ENCODE data around the gene NXF1.

- TF ChIP-seq ZNF274 (IDR thresholded peaks at IDR 0.05; ENCODE audit: low read depth, low read length), result no peak
- no peak for TF ChIP-seq YY1 (IDR thresholded peaks at IDR 0.05; ENCODE audit: insufficient read depth, insufficient read length)
Measured at GRCh38 chr11:62792202-62792575, 13.1 kb downstream of the NXF1 start.
